GM13976 (cell line): ENCODE results near the gene ABCC1.

Source experiments
- DNase-seq: peaks from one replicate; pipeline ENCODE4 v3.0.0; 2012; ENCODE audit warnings: low spot score
- CTCF ChIP-seq: IDR thresholded peaks from 2 replicates; pipeline ENCODE4 v1.5.1; 2012; ENCODE audit warnings: borderline replicate concordance, mild to moderate bottlenecking; ENCODE audit not compliant: insufficient read depth; ENCODE audit errors: extremely low read depth, missing control alignments, control extremely low read depth
- in situ Hi-C: fragments of 300-500 bp; cut with MboI; formaldehyde crosslinking; loops from one replicate; pipeline ENCODE4 v1.12.0; 2022; ENCODE audit warnings: low sequenced_read_pairs, mixed read lengths, inconsistent platforms; ENCODE audit not compliant: unreplicated experiment

ABCC1 gene

GRCh38 chr16:16109453-16110110 is 160.2 kb downstream of the ABCC1 start:
- in situ Hi-C loops: no loop called here
- no peak for TF ChIP-seq CTCF
- no peak for DNase-seq

GRCh38 chr16:16110111-16110490 is 160.7 kb downstream of the ABCC1 start:
- in situ Hi-C loops: no loop called here
- no peak for TF ChIP-seq CTCF
- no peak for DNase-seq

GRCh38 chr16:16111639-16112038 is 162.2 kb downstream of the ABCC1 start:
- no peak for TF ChIP-seq CTCF
- in situ Hi-C loops: no loop called here
- no peak for DNase-seq

GRCh38 chr16:16112450-16113053 is 163.1 kb downstream of the ABCC1 start:
- TF ChIP-seq CTCF: no peak
- in situ Hi-C loops: no loop called here
- DNase-seq: no peak

GRCh38 chr16:16113076-16113475 is 163.7 kb downstream of the ABCC1 start:
- DNase-seq: no peak
- no peak for TF ChIP-seq CTCF
- in situ Hi-C loops: no loop called here

GRCh38 chr16:16116841-16117240 is 167.4 kb downstream of the ABCC1 start:
- in situ Hi-C loops: no loop called here
- no peak for DNase-seq
- TF ChIP-seq CTCF: no peak

GRCh38 chr16:16118337-16118736 is 168.9 kb downstream of the ABCC1 start:
- in situ Hi-C loops: no loop called here
- DNase-seq: no peak

More at GRCh38 chr16:16118337-16118736, 168.9 kb downstream of the ABCC1 start:
- TF ChIP-seq CTCF: no peak
